A172 (cell line): ENCODE data around the gene HMGXB4. TPM values are rescaled to one million over a fixed set of nuclear protein-coding genes. Genes with fewer than 3 reads are reported as not detected.
"Not testable (repeated sequence)": the region's sequence is repeated elsewhere in the genome, so short reads cannot be mapped to it uniquely, and the experiment has no call there.

Experiments
- DNase-seq: peaks from one replicate; pipeline ENCODE4 v3.0.0-alpha.2; 2015; ENCODE audit warnings: low spot score
- total RNA-seq: library from RNA; depleted of rRNA; stranded (reverse); fragments of >200 nt; shearing (Covaris generic); gene quantifications from 2 replicates; pipeline ENCODE4 v1.2.3, GENCODE V29; 2014; rRNA removed

HMGXB4 gene
- total RNA-seq, result 9.7 and 12.9 TPM in 2 replicates

- DNase-seq, result peak; percentile 54
Measured at GRCh38 chr22:35257321-35258190, at the start of gene HMGXB4. TSS of gene HMGXB4 (plus strand) at chr22:35257493. CDS start at chr22:35262391, 4,898 bp downstream.

DNA sequence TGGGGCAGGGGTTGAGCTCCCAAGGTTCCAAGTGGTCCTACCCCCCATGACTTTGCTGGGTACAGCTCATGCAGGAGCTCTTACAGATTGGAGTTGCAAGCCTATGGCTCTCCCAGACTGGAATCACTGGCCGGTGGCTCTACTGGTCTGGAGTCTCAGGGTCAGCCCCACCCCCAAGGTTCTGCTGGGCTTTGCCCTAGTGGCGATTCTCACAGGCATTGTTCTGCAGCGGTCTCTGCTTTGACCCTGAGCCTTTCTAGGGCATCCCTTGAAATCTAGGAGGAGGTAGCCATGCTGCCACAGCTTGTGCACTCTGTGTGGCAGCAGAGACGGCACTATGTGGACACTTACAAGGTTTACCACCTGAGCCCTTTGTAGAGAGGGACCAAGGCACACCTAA, 49.3 kb upstream of the HMGXB4 start:
- no peak for DNase-seq

DNA sequence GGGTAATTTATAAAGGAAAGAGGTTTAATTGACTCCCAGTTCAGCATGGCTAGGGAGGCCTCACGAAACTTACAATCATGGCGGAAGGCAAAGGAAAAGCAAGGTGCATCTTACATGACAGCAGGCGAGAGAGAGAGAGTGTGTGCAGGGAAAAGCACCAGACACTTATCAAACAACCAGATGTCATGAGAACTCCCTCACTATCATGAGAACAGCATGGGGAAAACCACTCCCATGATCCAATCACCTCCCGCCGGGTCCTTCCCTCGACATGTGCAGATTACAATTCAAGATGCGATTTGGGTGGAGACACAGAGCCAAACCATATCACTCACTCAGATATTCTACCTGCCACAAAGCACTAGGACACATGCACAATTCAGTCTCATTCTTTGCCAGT, 48.1 kb upstream of the HMGXB4 start:
- DNase-seq, result no peak

DNA sequence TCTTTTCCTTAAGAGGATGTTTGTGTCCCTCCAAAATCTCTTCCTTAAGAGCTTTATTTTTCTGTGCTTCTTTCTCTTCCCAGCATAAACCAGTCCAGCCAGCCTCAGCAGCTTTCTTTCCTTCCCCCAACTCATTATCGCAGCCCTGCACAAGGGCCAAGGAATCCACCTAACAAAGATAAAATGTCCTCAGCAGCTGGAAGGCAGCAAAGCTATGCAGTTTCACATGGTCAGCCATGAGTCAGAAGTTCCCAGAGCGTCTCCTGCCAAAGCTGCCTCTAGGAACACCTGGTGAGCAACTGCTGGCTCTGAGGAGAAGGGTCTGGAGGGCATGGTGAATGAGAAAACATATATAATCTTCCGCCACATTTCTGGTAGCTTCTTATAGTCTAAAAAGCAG, 45.3 kb upstream of the HMGXB4 start:
- DNase-seq, result peak; percentile 70

- no peak for DNase-seq
Measured at GRCh38 chr22:35212996-35213395, 44.3 kb upstream of the HMGXB4 start.

- no peak for DNase-seq
Measured at GRCh38 chr22:35214968-35215367, 42.3 kb upstream of the HMGXB4 start.

DNA sequence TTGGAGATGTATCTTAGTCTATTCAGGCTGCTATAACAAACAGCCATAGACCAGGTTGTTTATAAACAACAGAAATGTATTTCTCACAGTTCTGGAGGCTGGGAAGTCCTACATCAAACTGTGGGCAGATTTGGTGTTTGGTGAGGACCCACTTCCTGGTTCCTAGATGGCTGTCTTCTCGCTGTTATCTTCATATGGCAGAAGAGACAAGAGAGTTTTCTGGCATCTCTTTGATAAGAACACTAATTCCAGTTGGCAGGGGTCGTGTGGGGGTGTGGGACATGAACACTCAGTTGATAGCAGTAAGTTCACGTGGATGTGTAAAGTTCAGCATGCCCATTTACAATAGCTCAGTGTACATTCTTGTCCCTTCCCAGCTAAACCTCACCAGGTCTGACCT, 41.3 kb upstream of the HMGXB4 start:
- DNase-seq, result no peak

DNA sequence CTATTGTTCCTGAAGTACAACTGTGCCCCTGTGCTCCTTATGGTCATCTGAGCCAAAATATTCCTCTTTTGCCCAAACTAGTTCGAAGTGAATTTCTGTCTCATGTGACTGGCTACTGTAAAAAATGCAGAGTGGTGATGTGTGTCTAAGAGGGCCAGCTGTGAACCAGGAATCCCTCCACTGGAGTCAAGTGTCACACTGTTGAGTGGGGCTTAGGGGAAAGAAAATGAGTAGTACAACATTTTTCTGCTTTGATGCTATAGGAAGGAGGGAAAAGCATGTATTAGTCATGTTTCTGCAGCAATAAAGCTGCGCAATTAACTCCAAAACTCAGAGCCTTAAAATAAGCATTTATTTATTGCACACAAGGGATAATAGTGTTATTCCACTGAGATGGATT, 39.8 kb upstream of the HMGXB4 start:
- no peak for DNase-seq

GRCh38 chr22:35218079-35218478, 39.2 kb upstream of the HMGXB4 start:
- no peak for DNase-seq

- peak; percentile 67 for DNase-seq
Measured at GRCh38 chr22:35219012-35219411, 38.3 kb upstream of the HMGXB4 start.

GRCh38 chr22:35220221-35220620, 37.1 kb upstream of the HMGXB4 start:
- no peak for DNase-seq

DNA sequence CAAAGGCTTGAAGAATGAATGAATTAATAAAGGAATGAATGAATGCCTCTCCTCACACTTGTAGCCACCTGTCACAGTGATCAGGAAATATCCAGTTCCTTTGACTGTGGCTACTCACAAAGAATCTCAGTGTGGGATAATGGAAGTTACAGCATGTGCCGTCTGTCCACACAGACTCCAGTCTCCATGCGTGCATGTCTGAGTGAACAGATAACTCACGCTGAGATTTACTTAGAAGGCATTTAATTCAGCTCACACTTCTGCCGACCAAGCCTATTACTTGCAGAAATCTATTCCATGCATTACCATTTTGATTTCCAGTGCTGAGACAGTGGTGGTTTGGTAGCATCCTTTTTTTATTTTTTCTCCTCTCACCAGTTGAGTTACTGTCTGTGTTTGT, 32.3 kb upstream of the HMGXB4 start:
- DNase-seq, result no peak

- no peak for DNase-seq
Measured at GRCh38 chr22:35226958-35227647, 30.2 kb upstream of the HMGXB4 start.

- DNase-seq, result no peak
Measured at GRCh38 chr22:35229865-35230264, 27.4 kb upstream of the HMGXB4 start.

- no peak for DNase-seq
Measured at GRCh38 chr22:35230417-35230816, 26.9 kb upstream of the HMGXB4 start.

DNA sequence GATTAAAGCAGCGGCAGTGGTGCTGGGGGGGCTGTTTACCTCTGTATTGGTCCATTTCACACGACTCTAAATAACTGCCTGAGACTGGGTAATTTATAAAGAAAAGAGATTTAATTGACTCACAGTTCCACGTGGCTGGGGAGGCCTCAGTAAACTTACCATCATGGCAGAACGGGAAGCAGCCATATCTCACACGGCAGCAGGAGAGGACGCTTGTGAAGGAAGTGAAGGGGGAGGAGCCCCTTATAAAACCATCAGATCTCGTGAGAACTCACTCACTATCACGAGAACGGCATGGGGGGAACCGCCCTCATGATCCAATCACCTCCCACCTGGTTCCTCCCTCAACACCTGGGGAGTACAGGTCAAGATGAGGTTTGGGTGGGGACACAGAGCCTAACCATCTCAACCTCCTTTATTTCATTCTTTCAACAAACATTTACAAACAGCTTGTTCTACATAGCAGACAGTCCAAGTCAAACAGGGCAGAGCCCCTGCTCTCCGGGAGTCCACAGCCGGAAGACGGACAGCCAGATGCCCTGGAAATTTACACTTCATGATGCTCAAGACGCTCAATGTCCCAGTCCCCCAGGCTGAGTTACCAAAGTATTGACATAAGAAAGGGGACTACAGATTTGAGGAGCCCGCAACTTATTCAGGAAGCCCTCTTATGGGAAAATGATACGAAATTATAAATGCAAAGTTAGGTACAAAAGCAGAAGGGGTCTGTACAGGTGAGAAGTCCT, 26.3 kb upstream of the HMGXB4 start:
- peak; percentile 18 for DNase-seq

GRCh38 chr22:35231585-35232084, 25.7 kb upstream of the HMGXB4 start:
- peak; percentile 61 for DNase-seq

GRCh38 chr22:35238749-35239148, 18.5 kb upstream of the HMGXB4 start:
- not testable (repeated sequence) for DNase-seq

- not testable (repeated sequence) for DNase-seq
Measured at GRCh38 chr22:35244507-35244906, 12.8 kb upstream of the HMGXB4 start.

- no peak for DNase-seq
Measured at GRCh38 chr22:35250156-35250555, 7.1 kb upstream of the HMGXB4 start.

GRCh38 chr22:35253946-35254345, 3.3 kb upstream of the HMGXB4 start:
- no peak for DNase-seq

- DNase-seq, result no peak
Measured at GRCh38 chr22:35257002-35257320, 332 bp upstream of the HMGXB4 start.
